NCI-H82 treated with DMSO at 0.1 percent for 48 hours (cell line): Measurements from ENCODE around the gene SAMD3.
"Not testable (repeated sequence)": the region's sequence is repeated elsewhere in the genome, so short reads cannot be mapped to it uniquely, and the experiment has no call there.

Experiments
- DNase-seq: peaks from one replicate; lab custom pipeline; 2025; ENCODE audit not compliant: unreplicated experiment; lab: John Stamatoyannopoulos, UW

SAMD3 gene, protein sequence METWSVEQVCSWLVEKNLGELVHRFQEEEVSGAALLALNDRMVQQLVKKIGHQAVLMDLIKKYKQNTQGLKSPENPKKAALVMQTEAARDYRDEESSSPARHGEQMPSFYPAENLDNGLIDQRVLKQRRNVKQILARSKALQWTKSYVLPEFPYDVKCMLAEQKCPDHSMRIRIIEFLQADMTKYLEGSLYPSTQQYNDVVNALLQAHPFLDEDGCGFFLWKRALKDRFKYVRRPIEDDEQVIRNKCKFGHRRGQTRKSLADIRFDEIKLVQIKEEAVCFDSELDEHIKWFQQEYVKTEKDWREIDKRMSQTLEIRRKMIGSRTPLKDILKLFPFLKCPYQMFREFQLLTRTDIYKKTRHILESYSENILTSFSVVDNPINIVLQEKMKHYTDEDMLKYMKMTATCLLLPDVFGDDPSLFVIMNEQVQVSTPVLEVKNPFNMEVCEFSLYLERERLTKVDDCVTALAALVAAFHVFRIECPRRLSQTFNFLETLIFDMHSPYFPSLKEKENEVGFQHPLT

DNA sequence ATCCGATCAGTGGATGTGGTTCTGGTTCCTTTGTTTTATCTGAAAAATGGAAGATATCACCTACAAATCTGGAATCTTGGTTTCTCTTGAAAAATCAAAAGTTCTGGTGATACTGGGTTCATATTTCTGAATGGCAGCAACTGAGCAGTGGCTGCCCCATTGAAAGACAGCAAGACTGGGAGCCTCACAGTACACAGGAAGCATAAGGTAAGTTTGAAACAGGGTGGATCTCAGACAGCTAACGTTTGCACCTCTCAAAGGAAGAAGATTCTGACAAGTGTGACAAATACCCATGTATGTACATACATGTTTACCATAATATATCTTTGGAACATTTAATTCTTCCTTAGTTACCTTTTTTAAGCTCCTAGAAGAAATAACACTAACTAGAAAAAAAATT is at the start of gene SAMD3:
SAMD3 (minus strand) TSS at position 177 of the 400 bp plus-strand sequence. CDS start 7,678 bp downstream, outside the sequence.
- DNase-seq = no peak

DNA sequence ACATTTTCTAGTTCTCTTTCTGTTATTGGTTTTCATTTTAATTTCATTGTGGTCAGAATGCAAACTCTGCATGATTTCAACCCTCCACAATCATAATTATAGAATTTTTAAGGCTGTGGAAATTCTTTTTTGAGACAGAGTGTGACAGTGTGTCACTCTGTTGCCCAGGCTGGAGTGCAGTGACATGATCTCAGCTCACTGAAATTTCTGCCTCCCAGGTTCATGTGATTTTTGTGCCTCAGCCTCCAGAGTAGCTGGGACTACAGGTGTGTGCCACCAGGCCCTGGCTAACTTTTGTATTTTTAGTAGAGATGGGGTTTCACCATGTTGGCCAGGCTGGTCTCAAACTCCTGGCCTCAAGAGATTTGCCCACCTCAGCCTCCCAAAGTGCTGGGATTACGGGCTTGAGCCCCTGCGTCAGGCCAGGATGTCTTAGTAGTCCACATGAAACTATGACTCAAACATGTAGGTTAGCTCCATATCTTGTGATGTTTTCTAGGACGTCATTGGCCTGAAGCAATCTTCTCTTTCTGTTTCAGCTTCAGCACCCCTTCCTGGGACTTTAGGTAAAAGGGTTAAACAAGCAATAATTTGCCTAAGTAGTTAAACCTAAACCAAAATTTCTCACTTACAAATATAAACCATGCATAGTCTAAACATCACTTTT is 47.4 kb upstream of the SAMD3 start:
- DNase-seq = no peak

DNA sequence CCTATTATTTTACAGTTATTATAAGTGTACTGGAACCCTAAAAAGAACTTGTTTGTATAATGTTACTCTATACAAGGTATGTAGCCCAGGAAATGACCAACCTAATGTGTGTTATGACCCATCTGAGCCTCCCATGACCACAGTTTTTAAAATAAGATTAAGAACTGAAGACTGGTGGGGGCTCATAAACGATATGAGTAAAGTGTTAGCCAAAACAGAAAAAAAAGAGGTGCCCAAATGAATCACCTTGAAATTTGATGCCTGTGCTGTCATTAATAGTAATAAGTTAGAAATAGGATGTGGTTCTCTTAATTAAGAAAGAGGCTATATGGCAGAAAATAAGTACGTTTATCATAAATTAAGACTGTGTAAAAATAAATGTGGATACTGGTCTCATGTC is 42.8 kb upstream of the SAMD3 start:
- DNase-seq = not testable (repeated sequence)

DNA sequence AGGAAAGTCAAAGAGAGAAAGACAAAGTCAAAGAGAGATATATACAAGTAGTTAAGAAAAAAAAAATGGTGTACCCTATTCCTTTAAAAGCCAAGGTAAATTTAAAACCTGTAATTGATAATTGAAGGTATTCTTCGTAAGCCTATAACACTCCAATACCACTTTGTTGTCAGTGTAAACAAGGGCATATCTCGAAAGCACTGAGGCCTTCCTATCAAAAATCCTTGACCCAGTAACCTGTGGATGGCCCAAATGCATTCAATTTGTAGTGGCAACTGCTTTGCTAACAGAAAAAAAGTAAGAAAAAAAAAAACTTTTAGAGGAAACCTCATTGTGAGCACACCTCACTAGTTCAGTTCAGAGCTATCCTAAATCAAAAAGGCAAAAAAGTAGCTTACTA is 39.3 kb upstream of the SAMD3 start:
- no peak for DNase-seq

DNA sequence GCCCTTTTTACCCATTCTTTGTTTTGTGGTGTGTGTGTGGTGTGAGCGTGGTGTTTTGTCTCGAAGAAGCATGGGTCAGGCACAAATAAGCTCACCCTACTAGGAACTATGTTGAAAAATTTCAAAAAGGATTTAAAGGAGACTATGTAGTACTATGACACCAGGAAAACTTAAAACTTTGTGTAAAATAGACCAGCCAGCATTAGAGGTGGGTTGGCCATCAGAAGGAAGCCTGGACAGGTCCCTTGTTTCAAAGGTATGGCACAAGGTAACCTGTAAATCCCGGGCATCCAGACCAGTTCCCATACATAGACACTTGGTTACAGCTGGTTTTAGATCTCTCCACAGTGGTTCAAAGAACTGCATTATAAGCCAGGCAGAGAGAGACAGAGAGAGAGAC is 38.8 kb upstream of the SAMD3 start:
- not testable (repeated sequence) for DNase-seq

DNA sequence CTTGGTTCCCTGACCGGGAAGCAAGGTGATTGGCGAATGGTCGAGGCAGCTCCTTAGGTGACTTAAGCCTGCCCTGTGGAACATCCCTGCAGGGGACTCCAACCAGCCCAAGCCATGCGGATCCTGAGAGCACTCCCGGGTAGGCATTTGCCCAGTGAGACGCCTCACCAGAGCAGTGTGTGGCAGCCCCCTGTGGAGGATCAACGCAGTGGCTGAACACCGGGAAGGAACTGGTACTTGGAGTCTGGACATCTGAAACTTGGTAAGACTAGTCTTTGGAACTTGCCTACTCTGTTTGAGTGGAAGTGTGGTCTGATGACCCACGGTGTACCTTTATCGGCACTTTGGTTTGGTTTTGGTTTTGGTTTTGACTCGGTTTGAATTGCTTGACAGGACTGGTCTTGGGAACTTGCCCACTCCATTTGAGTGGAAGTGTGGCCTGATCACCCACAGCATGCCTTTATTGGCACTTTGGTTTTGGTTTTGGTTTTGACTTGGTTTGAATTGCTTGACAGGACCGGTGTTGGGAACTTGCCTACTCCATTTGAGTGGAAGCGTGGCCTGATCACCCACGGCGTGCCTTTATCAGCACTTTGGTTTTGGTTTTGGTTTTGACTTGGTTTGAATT is 38.0 kb upstream of the SAMD3 start:
- not testable (repeated sequence) for DNase-seq

DNA sequence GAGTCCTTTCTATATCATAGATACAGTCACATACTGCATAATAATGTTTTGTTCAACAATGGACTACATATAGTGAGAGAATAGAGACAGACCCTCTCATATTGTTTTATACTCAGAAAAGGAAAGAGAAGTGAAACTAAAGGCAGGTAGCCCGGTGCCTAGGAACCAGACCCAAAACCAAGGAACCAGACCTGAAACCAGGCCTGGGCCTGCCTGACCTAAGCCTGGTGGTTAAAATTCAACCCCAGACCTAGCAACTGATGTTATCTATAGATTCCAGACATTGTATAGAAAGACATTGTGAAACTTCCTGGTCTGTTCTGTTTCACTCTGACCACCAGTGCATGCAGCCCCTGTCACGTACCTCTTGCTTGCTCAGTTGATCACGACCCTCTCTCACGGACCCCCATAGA is 37.3 kb upstream of the SAMD3 start:
- not testable (repeated sequence) for DNase-seq

DNA sequence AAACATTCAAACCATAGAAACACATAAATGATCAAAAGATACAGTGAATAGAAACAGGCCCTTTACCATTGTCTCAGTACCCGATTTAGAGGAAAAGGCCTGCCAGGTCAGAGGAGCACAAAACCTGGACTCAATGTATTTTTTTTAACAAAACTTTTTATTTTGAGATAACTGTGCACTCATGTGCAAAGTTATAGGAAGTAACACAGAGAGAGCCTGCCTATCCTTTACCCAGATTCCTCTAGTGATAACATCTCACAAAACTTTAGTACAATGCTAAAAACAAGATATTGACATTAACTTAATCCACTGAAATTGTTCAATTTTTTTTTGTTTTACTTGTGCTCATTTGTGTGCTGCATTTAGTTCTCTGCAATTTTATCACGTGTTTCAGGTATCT is 36.8 kb upstream of the SAMD3 start:
- no peak for DNase-seq

DNA sequence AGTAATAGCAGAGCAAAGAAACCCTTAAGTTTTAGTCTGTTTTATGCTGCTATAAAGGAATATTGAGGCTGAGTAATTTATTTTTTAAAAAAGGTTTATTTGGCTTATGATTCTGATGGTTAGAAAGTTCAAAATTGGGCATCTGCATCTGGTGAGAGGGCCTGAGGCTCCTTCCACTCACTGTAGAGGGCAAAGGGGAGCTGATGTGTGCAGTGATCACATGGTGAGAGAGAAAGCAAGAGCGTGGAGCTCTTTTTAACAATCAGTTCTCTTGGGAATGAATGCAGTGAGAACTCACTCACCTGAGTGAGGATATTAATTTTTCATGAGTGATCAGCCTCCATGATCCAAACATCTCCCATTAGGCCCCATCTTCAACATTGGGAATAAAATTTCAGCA is 36.4 kb upstream of the SAMD3 start:
- no peak for DNase-seq

DNA sequence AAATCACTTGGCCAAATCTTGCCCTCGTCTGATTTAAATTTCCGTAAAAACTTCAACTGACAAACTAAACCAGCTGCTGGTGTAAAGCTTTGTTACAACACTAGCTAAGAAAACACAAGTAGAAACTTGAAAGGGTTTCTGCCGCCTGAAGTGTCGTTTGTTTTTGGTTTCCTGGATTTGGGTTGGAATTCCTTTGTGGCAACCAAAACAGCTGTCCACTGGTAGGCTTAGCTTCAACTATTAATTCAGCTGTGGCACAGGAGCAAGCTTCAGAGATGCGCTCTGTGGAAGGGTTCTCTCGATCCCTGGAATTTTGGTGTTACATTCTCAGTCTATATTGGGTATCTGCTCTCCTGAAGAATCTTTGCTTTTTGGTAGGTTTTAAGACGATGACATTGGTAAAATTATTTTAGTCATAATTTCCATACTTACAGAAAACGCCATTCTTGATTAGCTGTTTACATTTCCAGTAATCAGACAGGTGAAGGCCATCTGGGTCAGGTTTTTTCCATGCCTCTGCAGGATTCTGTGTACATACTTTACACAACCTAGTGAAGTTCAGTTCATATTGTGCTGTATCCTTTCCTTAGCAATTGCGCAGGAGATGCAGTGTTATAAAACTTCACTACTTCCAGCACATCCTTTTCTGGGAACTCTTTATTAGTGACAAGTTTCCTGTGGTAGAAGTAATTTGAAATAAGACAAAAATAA is 29.9 kb upstream of the SAMD3 start:
- no peak for DNase-seq

DNA sequence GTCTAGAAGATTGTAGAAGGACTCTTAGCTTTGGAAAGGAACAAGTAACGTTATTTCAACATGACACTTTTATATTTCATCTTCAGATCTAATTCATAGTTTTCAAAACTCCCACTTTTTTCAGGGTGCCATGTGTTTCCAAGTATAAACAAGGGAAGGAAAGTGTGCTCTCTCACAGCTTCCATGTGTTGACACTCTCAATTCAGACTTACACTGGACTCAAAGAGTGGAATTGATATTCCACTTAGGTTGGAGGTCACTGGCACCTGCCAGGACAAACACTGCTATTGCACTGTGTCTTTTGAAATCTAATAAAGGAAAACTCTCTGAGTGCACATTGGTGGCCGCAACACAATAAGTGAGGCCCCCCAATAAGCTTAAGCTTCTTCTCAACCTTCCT is 22.5 kb upstream of the SAMD3 start:
- DNase-seq = no peak

DNA sequence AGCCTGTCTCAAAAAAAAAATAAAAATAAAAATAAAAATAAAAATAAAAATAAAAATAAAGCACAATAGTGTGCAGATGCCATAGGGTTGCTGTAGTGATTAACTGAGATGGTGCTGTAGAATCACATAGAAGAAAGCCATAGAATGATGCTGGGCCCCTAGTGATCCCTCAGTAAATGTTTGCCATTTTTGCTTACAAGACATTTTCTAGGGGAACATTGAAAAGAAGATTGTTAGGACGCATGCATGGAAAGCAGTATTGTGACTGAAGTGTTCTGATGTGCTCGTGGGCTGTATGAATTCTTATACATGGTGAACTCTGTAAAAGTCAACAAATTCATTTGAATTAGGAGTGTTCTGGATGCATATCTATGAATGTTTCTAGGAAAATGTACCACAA is 22.0 kb upstream of the SAMD3 start:
- DNase-seq = no peak

DNA sequence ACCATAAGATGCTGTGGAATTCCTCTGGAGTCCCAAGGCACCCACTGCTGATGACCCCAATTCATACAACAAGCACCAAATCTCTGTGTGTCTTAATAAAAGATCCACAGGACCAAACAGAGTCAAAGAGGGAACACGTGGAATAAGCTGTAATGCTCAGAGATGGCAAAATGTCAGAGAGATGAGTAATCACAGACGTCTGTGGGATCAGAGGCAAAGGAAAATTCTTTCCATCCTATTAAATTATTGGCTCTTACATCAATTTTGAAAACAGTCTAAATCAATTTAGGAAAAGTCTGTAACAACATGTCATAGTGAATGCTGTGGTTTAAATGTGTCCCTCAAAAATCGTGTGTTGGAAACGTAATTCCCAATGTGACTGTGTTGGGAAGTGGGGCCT is 17.5 kb upstream of the SAMD3 start:
- DNase-seq = no peak

DNA sequence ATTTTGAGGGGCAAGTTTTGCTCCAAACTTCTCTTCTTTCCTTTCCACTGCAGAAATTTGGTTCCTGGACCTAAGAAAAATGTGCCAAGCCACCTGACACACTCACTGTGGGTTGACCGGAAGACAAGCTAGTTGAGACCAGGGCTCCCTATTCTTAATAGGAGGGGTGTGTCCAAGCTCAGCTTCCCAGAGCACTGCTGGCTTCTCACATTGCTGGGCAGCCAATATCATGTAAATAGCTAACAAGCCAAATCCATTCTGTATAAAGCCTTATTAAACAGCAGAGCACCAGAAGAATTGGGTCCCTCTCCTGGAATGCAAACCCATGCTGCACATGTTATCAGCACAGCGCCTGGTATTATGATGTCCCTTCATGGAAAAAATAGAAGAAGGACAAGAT is 17.0 kb upstream of the SAMD3 start:
- DNase-seq = no peak

DNA sequence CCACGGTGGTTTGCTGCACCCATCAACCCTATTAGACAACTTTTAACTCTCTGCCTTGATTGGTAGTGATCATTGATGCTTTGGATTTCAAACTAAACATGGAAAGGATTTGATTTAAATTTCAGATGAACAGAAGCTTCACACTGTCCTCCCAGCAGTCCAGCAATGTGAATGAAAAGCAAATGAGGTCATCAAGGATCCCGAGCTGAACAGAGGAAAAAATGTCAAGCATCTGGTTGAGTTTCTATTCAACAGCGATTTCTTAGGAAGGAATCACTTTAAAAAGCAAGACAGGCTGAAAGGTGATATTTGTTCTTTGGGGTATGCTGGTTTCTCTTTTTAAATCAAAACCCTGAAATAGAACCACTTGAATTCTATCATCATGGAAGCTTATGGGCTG is 10.6 kb upstream of the SAMD3 start:
- DNase-seq = no peak

DNA sequence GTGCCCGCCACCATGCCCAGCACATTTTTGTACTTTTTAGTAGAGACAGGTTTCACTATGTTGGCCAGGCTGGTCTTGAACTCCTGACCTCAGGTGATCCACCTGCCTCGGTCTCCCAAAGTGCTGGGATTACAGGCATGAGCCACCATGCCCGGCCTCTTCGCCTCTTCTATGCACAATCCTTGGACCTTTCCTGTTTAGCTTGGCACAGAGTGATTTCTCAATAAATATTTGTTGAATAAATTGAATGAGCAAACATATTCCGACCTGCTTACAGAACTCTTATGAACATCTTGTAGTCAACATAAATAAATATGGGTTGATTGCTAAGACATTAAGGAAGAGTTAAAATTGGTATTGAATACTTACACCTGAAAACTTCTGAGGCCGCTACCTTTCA is 7.8 kb upstream of the SAMD3 start:
- DNase-seq = not testable (repeated sequence)

DNA sequence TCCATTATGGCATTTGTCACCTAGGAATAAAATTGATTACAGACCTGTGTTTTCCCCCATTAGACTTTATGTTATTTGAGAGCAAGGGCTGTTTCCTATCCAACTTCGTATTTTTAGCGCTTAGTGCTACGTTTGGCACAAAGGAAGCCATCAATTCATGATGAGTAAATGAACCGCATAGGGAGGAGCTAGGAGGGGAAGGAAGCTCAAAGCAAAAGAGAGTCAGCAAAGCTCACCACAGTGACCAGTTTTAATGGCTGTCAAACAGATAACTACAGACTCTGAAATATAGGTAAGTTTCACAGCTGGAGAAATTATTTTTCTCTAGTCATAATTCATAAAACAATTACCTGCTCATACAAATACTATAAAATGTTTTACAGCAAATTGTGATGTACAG is 6.9 kb upstream of the SAMD3 start:
- DNase-seq = no peak

DNA sequence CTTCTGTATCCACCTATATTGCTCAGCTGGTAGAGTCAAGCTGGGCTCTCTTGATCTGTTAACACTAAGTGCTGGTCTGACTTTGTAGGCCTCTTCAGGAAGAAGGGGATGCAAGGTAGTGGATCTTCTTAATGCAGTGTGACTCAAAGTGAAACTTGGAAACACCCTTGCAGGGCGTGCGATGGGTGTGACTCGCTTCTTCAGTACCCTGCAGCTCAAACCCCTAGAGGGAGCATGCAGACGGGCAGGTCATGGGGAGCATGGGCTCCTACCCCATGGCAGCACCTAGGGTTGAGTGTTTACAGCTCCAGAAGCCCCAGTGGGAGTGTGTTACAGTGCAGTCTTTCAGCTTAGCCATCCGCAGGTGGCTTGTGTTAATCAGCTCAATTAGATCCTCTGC is 757 bp upstream of the SAMD3 start:
- DNase-seq = no peak

DNA sequence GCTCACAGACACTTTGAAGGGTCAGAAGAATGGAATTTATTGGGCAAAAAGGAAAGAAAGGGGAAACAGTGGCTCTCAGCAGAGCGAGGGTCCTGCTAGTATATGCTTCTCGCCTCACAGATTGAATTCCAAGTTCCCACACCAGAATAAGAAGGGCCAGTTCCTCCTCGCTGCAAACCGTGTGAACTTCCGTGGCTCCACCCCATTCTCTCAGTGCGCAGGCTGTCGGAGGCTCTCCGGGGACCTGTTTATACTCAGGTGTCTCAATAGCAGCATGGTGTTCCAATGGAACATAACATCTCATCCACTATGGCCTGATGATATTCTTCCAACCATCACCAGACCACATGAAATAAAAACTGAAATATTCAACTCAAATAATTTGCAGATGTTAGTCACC is 4.6 kb downstream of the SAMD3 start:
- DNase-seq = no peak

DNA sequence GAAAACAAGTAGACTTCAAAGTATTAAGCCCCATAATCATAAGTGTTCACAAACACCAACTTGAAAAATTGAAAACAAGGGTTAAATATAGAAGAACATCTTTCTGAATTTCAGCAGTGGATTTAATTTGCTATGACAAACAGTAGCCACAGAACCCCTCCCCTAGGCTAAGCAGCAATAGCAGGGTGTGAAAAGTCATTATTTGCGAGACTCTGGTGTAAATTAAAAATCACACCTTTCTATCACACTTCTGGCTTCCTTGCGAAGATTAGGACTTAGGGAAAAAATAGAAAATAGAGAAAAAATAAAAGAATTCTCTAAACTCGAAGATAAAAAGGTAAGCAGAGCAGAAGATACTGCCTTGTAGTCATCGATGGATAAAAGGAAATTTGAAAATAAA is 6.1 kb downstream of the SAMD3 start:
- DNase-seq = no peak

DNA sequence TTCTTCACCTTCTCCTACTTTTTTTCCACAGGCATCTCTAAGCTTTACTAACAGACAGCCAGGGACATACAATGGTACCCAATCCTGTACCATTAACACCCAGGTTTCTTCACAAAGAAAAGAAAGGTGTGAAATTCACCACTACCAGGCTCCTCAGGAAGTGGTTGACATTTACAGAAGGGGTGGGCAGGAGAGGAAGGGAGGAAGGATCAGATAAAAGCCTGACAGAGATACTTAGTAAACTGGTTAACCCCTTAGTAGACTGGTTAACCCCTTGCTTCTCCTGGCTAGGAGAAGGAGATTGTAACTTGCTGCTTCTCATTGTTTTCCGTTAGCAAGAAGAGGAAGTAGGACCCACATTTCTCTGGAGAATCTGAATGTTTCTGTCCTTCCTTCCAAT is 7.2 kb downstream of the SAMD3 start:
- no peak for DNase-seq
